Mucosa of descending colon (tissue), 3 donors: Measurements from ENCODE around the gene AGPAT3. TPM values are rescaled to one million over a fixed set of nuclear protein-coding genes. Genes with fewer than 3 reads are reported as not detected.
A peak's percentile ranks its signal among the peaks of the same experiment; 100 is the strongest.

Source experiments
- ATAC-seq: fragments of 200-7000 bp; cut with Tn5 transposase; one replicate; pipeline ENCODE4 v1.9.1; 2020; ENCODE audit warnings: mild to moderate bottlenecking, moderate library complexity
- DNase-seq, 3 donors: peaks; one replicate each; pipeline ENCODE4 v3.0.0-alpha.2; 2020
- H3K36me3 ChIP-seq: fragments of 200-600 bp; one replicate; pipeline ENCODE4 v1.8.0; 2021; ENCODE audit warnings: low read depth, mild to moderate bottlenecking
- H3K4me1 ChIP-seq: fragments of 200-600 bp; one replicate; pipeline ENCODE4 v1.8.0; 2021; ENCODE audit warnings: low read depth, mild to moderate bottlenecking
- H3K4me3 ChIP-seq: fragments of 200-600 bp; one replicate; pipeline ENCODE4 v1.8.0; 2021; ENCODE audit warnings: mild to moderate bottlenecking
- H3K9me3 ChIP-seq: fragments of 200-600 bp; one replicate; pipeline ENCODE4 v1.8.0; 2021; ENCODE audit warnings: mild to moderate bottlenecking
- CTCF ChIP-seq: fragments of 200-600 bp; IDR thresholded peaks from one replicate; pipeline ENCODE4 v1.8.0; 2022; ENCODE audit warnings: antibody characterized with exemption, mild to moderate bottlenecking
- intact Hi-C, 2 donors: fragments of 100-400 bp; cut with DNase I in 1 of 2; cut with micrococcal nuclease in 1 of 2; formaldehyde crosslinking; loops; one replicate each; pipeline versions ENCODE4 v1.11.0 to v1.11.1; 2022; cut with DNase I, micrococcal nuclease
- total RNA-seq, 3 donors: library from RNA; stranded (reverse); fragmentation: NEBNext Ultra II Directional in 2 of 3; extraction: Animal tissue kit (Norgen Biotek cat#: 25700) in 2 of 3; gene quantifications; one replicate each; pipeline versions ENCODE4 v1.2.1 to v1.2.4, GENCODE V29; 2021 to 2023
- donor health status: DM: no; HTN: no; CAD: no; lungs with moderate emphysema.
- donor health status: DM: no; HTN: no; CAD: no.
- donor health status: DM: no; HTN: yes; CAD: no.

The AGPAT3 gene
- total RNA-seq, 3 donors from 2014 or later, result 77.7 to 120 (median 97.7) TPM

GRCh38 chr21:43829575-43830119, 35.4 kb upstream of the AGPAT3 start:
- H3K36me3 ChIP-seq, result no peaks in the 10 kb centered on the region
- H3K4me1 ChIP-seq, result no peaks in the 10 kb centered on the region
- TF ChIP-seq CTCF, result no peak
- H3K4me3 ChIP-seq, result no peak overlapping the region
- peak; percentile 28 for ATAC-seq
- no peaks in the 10 kb centered on the region for H3K9me3 ChIP-seq
- intact Hi-C loops, result no loop called here
- DNase-seq, result no peak

GRCh38 chr21:43832158-43832550, 32.9 kb upstream of the AGPAT3 start:
- Histone ChIP-seq H3K9me3 (no peaks in the 10 kb centered on the region), H3K36me3 (no peaks in the 10 kb centered on the region), H3K4me1 (no peaks in the 10 kb centered on the region), H3K4me3 (no peak overlapping the region)
- intact Hi-C loops, result no loop called here
- DNase-seq (no peak), ATAC-seq (no peak)
- TF ChIP-seq CTCF, result no peak

- no peak for ATAC-seq
- intact Hi-C loops, result no loop called here
- no peaks in the 10 kb centered on the region for H3K36me3 ChIP-seq
- DNase-seq, result no peak
- TF ChIP-seq CTCF, result no peak
- no peaks in the 10 kb centered on the region for H3K9me3 ChIP-seq
- no peaks in the 10 kb centered on the region for H3K4me1 ChIP-seq
- no peak overlapping the region for H3K4me3 ChIP-seq
These were observed 32.4 kb upstream of the AGPAT3 start for GRCh38 chr21:43832648-43833047.

- no peak overlapping the region for H3K4me3 ChIP-seq
- intact Hi-C loops, result no loop called here
- no peaks in the 10 kb centered on the region for H3K36me3 ChIP-seq
- DNase-seq (no peak), ATAC-seq (no peak)
- H3K4me1 ChIP-seq, result no peaks in the 10 kb centered on the region
- TF ChIP-seq CTCF, result no peak
- H3K9me3 ChIP-seq, result no peaks in the 10 kb centered on the region
These were observed 30.7 kb upstream of the AGPAT3 start for GRCh38 chr21:43834146-43834905.

GRCh38 chr21:43835050-43835449, 30.0 kb upstream of the AGPAT3 start:
- Histone ChIP-seq H3K4me1 (no peaks in the 10 kb centered on the region), H3K4me3 (no peak overlapping the region), H3K9me3 (no peaks in the 10 kb centered on the region), H3K36me3 (no peaks in the 10 kb centered on the region)
- intact Hi-C loops, result no loop called here
- ATAC-seq (no peak), DNase-seq (no peak)
- no peak for TF ChIP-seq CTCF
